Gastroesophageal sphincter (tissue), 3 donors: ENCODE results near the gene ANGEL1.

Experiments used
- CTCF ChIP-seq, 4 experiments: fragments of 200-600 bp in 2 of 4; fragments of 450-650 bp in 2 of 4; sonication (generic) in 1 of 4; IDR thresholded peaks; one replicate each; pipeline ENCODE4 v1.5.1; 2017 to 2019; ENCODE audit warnings: antibody characterized with exemption in 4 of 4, mild to moderate bottlenecking in 2 of 4, moderate library complexity in 2 of 4
- POLR2A ChIP-seq, 2 donors: fragments of 450-650 bp; IDR thresholded peaks; one replicate each; pipeline ENCODE4 v1.6.1; 2017; ENCODE audit warnings: antibody characterized with exemption in 2 of 2, mild to moderate bottlenecking in 2 of 2, moderate library complexity in 1 of 2

- TF ChIP-seq POLR2A (IDR thresholded peaks at IDR 0.05) (no peak), CTCF (IDR thresholded peaks at IDR 0.05) (no peak)
These were observed 17.9 kb upstream of the ANGEL1 start for GRCh38 chr14:76830556-76830955.
